HG02943 (cell line): ENCODE results near the gene NPIPA8.
"Not testable (repeated sequence)": the region's sequence is repeated elsewhere in the genome, so short reads cannot be mapped to it uniquely, and the experiment has no call there.

Experiments
- ATAC-seq: cut with Tn5 transposase; IDR thresholded peaks from one replicate; pipeline ENCODE4 v1.9.1; 2021; ENCODE audit warnings: mild to moderate bottlenecking, low read depth, moderate library complexity; ENCODE audit not compliant: unreplicated experiment

The NPIPA8 gene

DNA sequence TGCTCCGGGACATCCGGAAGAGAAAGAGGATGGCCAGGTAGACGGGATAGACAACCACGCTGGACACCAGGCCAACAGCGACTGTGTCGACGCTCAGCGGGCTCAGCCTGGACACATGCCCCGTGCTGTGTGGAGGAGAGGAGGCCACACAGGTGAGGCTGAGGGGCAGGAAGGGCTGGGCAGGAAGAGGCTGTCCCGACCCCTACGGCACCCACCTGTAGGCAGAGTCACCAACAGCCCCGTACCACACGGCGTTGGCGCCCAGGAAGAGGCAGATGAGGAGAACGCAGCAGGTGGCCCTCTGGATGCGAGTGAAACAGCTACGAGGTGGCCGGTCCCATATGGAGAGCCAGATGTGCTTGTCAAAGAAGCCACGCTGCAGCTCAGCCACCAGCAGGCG is at the start of gene NPIPA8:
TSS of gene NPIPA8 (minus strand) at position 101 of the 400 bp plus-strand sequence. CDS start 4,074 bp downstream, outside the sequence.
- ATAC-seq, result not testable (repeated sequence)

DNA sequence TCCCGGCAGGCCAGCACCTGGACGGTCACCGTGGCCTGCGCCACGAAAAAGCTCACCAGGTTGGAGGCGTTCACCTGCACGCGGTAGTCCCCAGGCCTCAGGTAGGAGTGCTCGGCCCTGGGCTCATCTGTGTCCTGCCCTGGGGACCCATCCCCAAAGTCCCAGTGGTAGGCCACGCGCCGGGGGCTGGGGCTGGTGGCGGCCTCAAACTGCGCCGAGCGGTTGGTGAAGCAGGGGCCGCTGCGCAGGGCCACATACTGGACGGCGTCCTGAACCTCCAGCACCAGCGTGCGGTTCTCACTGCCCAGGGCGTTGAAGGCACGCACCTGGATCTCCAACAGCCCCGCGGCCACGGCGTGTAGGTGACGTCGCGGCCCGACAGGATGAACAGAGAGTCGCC is 48.7 kb upstream of the NPIPA8 start:
- not testable (repeated sequence) for ATAC-seq

DNA sequence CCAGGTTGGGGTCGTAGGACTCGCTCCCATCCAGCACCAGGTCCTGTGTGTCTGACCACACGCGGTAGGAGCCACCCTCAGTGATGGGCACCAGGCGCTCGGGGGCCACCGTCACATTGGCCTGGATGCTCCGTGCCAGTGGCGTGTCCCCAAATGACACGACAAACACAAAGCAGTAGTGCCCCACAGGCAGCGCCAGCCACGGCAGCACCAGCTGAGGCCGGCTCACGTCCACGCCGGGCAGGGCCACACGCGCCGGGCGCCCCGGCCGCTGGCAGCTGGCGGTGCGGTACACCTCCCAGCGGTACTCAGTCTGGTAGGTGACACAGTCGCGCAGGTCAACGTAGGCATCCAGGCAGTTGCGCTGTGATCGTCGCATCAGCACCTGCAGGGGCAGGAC is 48.3 kb upstream of the NPIPA8 start:
- not testable (repeated sequence) for ATAC-seq

DNA sequence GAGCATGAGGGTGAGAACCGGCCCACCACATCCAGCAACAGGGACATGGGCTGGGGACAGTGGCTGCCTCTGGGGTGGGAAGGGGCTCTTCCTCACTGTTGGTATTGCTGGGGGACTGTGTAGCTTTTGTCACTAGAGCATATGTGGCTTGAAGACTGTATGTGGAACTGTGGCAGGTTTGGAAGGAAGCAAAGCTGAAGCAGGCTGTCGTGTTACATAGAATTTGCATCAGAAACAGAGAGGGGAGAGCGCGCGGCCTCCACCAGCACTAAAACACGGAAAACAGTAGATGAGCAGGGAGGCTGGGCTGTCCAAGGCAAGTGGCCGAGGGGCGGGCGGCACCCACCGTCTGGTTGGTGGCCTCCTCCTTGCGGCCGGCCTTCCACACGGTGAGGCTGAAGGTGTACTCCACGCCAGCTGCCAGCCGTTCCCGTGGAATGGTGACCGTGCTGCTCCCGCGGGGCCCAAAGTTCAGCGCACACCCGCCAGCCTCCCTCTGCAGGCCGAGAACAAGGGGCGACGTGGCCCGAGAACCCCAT is 47.6 kb upstream of the NPIPA8 start:
- not testable (repeated sequence) for ATAC-seq

DNA sequence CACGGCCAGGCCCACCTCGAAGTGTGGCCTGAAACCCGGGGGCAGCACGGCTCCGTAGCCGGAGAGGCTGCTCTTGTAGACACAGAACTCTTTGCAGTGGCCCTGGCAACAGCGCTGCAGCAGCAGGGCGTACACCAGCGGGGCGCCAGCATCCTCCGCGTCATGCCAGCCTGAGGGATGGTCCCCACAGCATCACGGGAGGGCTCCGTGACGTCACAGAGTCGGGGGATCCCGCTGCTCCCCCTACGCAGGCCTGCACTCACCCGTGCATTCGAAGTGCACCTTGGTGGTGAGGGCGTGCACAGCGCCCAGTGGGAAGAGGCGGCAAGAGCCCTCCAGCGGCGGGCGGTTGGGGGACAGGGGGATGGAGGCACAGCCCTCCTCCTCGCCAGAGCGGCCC is 46.2 kb upstream of the NPIPA8 start:
- ATAC-seq, result not testable (repeated sequence)

DNA sequence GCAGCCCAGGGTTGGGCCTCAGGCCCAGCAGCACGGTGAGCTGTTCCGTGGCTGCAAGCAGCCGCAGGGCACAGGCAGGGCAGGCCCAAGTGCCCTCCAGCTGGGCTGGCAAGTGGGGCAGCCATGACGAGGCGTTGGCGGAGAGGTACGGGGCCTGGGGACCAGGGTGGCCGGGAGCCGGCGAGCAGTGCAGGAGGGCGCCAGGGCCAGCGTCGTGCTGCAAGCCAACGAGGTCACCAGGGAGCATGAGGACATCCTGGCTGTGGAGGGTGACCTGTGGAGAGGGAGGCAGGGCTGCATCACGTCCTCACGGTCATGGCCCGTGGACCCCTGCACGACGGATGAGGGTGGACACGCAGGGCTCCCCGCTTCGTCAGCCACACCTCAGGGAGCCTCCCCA is 11.2 kb upstream of the NPIPA8 start:
- not testable (repeated sequence) for ATAC-seq

DNA sequence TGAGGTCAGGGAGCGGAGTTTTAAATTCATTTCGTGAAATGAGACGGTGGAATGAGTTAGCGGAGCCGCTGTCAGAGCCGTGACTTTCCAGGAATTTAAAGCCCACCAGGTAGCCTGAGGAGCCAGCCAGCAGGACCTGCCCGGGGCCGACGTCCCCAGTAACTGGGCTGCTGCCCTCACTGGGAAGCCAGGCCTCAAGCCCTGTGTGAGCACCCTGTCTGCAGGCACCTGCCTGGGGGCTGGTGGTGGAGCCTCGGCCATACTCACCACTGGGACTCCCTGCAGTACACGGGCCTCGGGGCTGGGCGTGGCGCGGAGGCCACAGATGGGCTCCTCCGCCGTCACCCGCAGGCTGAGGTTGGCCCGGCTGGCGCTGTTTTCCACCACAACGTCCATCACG is 10.5 kb upstream of the NPIPA8 start:
- ATAC-seq, result not testable (repeated sequence)

DNA sequence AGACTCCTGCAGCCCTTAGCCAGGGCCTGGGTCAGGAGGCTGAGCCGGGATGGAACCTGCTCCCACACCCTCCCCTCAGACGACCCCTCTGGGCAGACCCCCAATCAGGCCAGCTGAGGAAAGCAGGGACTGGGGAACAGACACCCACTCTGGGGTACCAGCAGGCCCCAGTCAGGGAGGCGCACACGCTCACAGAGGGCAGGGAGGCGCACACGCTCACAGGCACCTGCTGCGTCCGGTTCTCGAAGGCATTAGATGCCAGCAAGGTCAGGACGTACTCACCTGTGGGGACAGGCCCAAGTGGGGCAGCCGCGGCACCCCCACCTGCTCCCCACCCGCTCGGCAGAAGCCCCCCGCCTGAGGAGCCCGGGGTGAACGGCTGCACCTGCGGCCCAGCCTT is 8.1 kb upstream of the NPIPA8 start:
- ATAC-seq, result not testable (repeated sequence)

DNA sequence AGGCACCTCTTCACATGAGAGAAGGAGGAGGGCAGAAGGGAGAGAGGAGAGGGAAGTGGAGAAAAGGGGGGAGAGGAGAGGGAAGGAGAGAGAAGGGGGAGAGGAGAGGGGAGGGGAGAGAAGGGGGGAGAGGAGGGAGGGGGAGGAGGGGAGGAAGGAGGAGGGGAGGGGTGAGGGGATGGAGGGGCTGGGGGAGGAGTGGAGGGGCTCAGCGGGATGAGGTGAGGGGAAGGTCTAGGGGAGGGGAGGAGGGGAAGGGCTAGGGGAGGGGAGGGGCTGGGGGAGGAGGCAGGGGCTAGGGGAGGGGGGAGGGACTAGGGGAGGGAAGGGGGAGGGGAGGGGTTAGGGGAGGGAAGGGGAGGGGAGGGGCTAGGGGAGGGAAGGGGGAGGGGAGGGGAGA is 5.5 kb upstream of the NPIPA8 start:
- ATAC-seq, result not testable (repeated sequence)

DNA sequence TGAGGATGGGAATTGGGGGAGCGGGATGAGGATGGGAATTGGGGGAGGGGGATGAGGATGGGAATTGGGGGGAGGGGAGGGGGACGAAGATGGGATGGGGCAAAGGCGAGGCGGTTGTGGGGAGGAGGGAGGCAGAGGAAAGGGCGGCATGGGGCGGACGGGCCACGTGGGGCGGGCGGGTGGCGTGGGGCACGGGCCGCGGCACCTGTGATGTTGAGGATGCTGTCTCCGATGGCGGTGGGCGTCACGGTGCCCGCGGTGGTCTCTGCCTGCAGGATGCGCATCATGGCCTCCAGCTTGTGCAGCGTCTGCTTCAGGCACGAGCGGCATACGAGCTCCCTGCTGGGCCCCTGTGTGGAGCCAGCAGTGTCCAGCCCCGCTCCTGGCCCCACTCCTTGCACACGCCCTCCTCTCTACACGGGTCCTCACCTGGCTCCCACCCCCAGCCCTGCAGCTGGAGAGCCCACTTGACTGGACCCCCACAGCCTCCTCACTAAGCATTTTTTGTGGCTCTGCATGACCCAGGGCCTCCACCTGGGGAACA is 5.0 kb upstream of the NPIPA8 start:
- not testable (repeated sequence) for ATAC-seq

DNA sequence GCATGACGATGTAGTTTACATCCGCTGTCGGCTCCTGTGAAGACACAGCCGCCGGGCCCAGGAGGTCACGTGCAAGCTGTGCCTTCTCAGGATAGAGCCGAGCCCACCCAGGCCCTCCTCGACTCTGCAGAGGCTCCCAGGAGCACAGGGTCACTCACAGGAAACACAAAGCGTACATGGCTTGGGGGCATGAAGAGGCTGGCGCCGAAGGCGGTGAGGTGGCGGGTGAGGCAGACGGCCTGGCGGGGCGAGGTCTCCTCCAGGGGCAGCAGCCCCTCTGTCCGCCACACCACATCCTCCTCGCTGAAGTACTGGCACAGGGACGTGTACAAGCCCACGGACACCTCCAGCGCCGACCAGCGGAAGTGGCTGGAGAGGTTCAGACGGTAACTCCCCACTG is 2.7 kb upstream of the NPIPA8 start:
- ATAC-seq, result not testable (repeated sequence)

DNA sequence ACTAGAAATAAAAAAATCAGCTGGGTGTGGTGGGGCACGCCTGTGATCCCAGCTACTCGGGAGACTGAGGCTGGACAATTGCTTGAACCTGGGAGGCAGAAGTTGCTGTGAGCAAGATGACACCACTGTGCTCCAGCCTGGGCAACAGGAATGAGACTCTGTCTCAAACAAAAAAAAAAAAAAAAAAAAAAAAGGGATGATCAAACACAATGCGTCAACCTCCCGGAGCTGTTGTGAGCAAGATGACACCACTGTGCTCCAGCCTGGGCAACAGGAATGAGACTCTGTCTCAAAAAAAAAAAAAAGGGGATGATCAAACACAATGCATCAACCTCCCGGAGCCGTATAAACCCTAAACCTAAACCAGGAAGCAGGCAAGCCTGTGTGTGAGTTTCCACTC is 24.7 kb downstream of the NPIPA8 start:
- not testable (repeated sequence) for ATAC-seq

DNA sequence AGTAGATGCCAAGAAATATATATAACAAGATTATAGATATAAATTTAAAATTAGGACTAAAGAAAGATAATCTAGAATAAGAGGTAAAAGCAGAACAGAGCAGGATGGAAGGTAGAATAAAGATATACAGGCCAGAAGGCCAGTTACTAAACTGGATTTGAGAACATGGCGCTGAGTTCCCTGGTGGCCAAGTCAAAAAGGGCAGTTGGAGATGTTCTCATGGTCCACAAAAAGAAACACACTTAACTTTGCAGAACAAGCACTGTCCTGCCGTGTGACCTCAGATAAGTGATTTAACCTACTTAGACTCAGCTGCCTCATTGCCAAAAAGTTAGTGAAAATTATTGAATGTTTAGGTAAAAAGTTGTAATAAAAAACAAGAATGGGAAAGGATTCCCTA is 27.4 kb downstream of the NPIPA8 start:
- not testable (repeated sequence) for ATAC-seq

DNA sequence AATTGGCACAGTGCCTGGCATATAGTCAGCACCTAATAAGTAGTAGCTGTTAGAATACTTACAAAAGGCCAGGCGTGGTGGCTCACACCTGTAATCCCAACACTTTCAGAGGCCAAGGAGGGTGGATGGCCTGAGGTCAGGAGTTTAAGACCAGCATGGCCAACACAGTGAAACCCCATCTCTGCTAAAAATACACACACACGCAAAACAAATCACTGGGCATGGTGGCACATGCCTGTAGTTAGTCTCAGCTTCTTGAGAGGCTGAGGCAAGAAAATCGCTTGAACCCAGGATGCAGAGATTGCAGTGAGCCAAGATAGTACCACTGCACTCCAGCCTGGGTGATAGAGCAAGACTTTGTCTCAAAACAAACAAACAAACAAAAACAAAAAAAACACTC is 29.3 kb downstream of the NPIPA8 start:
- ATAC-seq, result not testable (repeated sequence)

DNA sequence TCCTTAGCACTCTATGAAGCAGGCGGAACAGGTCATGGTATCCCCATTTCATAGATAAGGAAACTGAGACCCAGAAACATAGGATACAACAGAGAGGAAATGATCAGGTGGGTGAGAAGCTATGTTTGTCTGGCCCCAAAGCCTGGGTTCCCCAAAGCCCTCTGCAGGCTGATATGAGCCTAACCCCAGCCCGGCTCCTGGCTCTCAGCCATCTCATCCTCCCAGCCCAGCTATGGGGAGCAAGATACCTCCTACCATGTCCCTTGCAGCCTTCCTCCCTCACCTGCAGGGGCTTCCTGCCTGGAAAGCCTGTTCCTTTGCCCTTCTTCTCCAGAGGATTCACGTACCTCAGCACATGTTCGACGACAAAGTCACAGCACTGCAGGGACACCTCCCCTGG is 30.5 kb downstream of the NPIPA8 start:
- not testable (repeated sequence) for ATAC-seq

DNA sequence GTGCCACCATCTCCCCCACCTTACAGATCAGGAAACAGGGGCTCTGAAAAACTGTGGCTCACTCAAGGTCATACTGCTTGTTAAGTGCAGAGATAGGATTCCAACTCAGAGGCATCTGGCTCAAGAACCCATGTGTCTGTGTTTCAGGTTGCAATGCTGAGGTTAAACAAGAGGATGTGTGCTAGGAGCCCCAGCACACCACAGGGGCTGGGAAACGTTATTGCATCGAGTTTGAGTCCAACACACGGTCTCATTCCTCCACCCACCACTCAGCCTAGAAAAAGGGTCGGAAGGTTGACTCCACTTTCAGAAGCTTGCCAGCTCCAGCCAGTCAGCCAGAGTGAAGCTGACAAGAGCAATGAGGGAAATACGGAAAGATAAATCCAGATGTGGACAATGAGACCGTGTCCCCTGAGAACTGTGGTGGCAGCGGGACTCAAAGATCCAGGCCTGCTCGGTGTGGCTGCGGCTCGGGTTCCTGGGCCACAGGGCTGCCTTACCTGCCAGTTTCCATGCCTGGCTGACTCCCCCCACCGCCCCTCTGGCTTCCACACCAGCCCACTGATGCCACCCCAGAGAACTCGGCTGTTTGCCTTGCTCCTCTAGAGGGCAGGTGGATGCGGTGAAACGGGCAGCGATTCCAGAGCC is 33.4 kb downstream of the NPIPA8 start:
- ATAC-seq, result not testable (repeated sequence)

DNA sequence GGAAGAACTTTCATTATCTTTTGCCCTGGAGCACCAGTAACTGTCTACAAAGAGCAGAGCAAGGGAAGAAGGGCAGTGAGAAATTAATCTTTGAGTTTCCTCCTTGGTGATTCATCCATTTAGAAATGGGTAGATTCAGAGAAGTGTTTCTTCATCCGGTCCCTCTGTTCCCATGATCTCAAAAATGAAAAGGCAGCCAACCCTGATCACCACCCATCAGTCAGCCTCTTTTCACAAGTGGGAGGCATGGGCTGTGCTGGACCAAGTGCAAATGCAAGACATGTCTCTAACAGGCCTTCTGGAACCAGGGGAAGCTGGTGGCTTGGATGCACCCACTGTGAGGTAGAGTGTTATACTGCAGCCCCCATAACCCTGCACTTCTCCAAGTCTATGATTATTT is 38.8 kb downstream of the NPIPA8 start:
- ATAC-seq, result not testable (repeated sequence)

DNA sequence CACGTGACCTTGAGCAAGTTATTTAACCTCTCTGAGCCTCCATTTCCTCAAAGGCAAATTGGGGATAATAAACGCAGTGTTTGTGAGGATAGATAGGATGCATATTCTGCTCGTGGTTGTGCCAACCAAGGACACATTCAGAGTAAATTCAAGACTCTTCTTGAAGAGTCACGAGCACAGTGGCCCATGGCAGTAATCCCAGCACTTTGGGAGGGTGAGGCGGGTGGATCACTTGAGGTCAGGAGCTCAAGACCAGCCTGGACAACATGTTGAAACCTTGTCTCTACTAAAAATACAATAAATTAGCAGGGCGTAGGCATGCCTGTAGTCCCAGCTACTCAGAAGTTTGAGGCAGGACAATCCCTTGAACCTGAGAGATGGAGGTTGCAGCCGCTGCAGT is 39.6 kb downstream of the NPIPA8 start:
- ATAC-seq, result not testable (repeated sequence)

DNA sequence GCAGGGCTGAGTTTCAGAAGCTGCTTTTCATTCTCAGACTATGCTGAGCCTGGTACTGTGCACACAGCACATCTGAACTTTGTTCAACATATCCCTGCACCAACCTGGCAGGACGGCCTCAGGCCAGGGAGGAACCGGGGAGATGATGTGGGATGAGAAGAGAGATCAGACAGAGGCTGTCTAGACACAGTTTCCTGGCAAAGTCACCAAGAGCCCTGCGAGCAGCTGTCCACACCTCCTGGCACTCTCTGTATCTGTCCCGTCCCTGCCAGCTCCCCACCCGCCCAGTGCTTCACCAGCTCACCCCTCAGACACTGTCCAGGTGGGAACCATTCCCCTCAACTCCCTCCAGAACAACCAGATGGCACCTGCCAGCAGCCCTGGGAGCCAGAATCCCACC is 42.2 kb downstream of the NPIPA8 start:
- ATAC-seq, result not testable (repeated sequence)

DNA sequence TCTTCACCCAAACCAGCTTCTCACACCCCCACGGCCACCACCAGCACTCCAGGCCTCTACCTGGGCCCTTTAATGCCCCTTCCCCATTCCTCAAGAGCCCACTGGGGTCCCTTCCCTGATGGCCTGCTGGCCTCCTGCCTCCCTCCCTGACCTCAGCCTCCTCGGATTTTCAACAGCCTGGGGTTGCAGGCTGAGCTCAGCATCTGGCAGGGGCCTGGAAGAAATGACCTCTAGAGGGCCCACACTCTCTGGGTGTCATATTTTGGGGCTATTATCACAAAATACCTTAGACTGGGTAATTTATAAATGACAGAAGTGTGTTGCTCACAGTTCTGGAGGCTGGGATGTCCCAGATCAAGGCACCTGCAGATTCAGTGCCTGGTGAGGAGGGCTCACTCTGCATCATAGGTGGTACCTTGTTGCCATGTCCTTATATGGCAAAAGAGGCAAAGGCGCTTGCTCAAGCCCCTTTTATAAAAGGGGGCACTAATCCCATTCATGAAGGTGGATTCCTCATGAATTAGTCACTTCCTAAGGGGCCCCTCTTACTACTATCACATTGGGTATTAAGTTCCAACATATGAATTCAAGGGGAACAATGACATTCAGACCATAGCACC is 43.1 kb downstream of the NPIPA8 start:
- ATAC-seq, result not testable (repeated sequence)

DNA sequence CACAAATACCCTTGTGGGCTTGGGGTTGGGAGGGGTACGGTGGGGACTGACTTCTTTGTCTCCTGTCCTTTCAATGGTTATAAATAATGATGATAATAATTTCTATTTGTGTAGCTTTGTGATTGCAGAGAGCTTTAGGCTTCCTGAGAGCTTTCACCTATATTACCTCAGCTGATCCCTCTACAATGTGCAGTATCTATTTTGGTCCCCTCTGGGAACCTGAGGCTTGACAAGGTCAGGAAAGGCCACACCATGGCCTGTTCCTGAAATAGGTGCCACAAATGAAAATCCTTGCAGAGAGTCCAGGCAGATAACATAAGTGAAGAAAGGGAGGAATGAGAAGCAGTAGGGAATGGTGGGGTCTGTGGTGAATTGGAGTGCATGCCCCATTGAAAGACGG is 45.6 kb downstream of the NPIPA8 start:
- not testable (repeated sequence) for ATAC-seq

DNA sequence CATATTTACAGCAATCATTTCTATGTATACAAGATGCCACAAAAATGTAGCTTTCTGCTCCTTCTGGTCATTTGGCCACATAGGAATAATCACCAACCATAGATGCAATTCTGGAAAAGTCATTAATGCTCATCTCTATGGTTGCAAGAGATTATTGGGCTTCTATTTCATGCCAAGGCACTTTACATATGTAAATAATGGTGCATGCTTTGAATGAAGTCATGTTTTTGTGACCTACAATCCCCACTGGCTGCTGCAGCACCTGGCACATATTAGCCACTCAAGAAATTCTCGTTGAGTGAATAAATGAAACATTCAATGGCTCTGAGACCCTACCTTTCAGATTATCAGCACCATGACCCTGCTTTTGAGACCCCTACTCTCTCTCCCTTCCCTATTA is 50.2 kb downstream of the NPIPA8 start:
- ATAC-seq, result not testable (repeated sequence)
